ENCODE measurements around the gene OTOG.

DNA sequence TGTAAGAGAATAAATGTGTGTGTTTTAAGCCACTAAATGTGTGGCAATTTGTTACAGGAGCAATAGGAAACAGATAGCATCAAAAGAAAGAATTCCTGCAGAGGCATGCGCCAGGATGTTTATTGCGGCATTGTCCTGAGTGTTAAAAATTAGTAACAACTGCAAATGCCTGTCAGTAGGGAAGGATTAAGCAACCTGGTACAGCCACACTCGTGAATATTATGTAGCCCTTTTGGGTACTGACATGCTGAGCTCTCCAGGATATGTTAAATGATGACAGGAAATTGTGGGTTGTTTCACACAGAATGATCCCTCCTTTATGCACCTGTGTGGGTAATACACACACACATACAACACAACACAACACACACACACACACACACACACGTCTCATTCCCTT is 102.6 kb downstream of the OTOG start:
- TF ChIP-seq ZSCAN23 (tag by site-specific recombination; IDR thresholded peaks at IDR 0.05): no peak
- no peak for TF ChIP-seq CTCF (tag by site-specific recombination; IDR thresholded peaks at IDR 0.05)
- TF ChIP-seq OVOL3 (tag by site-specific recombination; IDR thresholded peaks at IDR 0.05): no peak
- TF ChIP-seq, protein P1, sequence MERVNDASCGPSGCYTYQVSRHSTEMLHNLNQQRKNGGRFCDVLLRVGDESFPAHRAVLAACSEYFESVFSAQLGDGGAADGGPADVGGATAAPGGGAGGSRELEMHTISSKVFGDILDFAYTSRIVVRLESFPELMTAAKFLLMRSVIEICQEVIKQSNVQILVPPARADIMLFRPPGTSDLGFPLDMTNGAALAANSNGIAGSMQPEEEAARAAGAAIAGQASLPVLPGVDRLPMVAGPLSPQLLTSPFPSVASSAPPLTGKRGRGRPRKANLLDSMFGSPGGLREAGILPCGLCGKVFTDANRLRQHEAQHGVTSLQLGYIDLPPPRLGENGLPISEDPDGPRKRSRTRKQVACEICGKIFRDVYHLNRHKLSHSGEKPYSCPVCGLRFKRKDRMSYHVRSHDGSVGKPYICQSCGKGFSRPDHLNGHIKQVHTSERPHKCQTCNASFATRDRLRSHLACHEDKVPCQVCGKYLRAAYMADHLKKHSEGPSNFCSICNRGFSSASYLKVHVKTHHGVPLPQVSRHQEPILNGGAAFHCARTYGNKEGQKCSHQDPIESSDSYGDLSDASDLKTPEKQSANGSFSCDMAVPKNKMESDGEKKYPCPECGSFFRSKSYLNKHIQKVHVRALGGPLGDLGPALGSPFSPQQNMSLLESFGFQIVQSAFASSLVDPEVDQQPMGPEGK (tag by site-specific recombination; IDR thresholded peaks at IDR 0.05): no peak
- no peak for TF ChIP-seq MEIS1 (CRISPR knock-in tag; IDR thresholded peaks at IDR 0.05; ENCODE audit: borderline replicate concordance)

All from HEK293 (cell line).